Endothelial cell of umbilical vein (primary cell): Measurements from ENCODE around the gene RSRC1. TPM values are rescaled to one million over a fixed set of nuclear protein-coding genes. Genes with fewer than 3 reads are reported as not detected.

Source experiments
- BruUV-seq: library from RNA; stranded (reverse); fragments of 400-500 nt; replicated peaks from 2 replicates; lab custom pipeline; 2021; lab: Mats Ljungman, UMichigan
- CTCF ChIA-PET: fragments of 300-600, 350-600 bp; sonication (Branson Sonifier 250); formaldehyde crosslinking; loops from one replicate; lab custom pipeline; 2021; ENCODE audit warnings: antibody characterized with exemption, inconsistent platforms; lab: Charles Lee
- POLR2A ChIA-PET: fragments of 300-600, 350-600 bp; sonication (Branson Sonifier 250); formaldehyde crosslinking; loops from one replicate; lab custom pipeline; 2021; ENCODE audit warnings: antibody characterized with exemption, inconsistent platforms; lab: Charles Lee
- DNase-seq: peaks from one replicate; pipeline ENCODE4 v3.0.0-alpha.2; 2011; ENCODE audit warnings: low read depth, low spot score
- FAIRE-seq: peaks from 2 replicates; lab custom pipeline; 2011; peaks lifted over from hg19 to GRCh38; lab: Jason Lieb, UNC
- H2AFZ ChIP-seq: 2 replicates; pipeline ENCODE4 v1.6.0; 2012; ENCODE audit warnings: low read depth, low read length, control low read depth, inconsistent platforms
- H3K27ac ChIP-seq: 2 replicates; pipeline ENCODE4 v1.5.1; 2011; ENCODE audit warnings: low read depth, mild to moderate bottlenecking, control low read depth, low read length, moderate library complexity; ENCODE audit not compliant: insufficient read depth
- H3K27me3 ChIP-seq, 2 experiments: 2 replicates each; pipeline versions ENCODE4 v1.6.0 to v1.6.1; 2011; ENCODE audit warnings: low read length in 2 of 2, mixed read lengths in 1 of 2; ENCODE audit not compliant: control insufficient read depth in 2 of 2, insufficient read depth in 2 of 2
- H3K36me3 ChIP-seq, 2 experiments: 2 replicates in 1 of 2; 3 replicates in 1 of 2; pipeline ENCODE4 v1.5.1; 2011; ENCODE audit warnings: low read length in 2 of 2, mild to moderate bottlenecking in 1 of 2, moderate library complexity in 1 of 2; ENCODE audit not compliant: control insufficient read depth in 2 of 2, insufficient read depth in 2 of 2; ENCODE audit errors: extremely low read depth in 1 of 2
- H3K4me1 ChIP-seq: 3 replicates; pipeline ENCODE4 v1.5.1; 2011; ENCODE audit warnings: mild to moderate bottlenecking, low read length; ENCODE audit not compliant: control insufficient read depth, insufficient read depth; ENCODE audit errors: extremely low read depth
- H3K4me2 ChIP-seq: 2 replicates; pipeline ENCODE4 v1.6.1; 2011; ENCODE audit warnings: low read length, control low read depth, mixed read lengths; ENCODE audit not compliant: insufficient read depth
- H3K4me3 ChIP-seq, 3 experiments: fragments of 200-600 bp in 1 of 3; sonication (generic), shearing (Covaris generic) in 1 of 3; replicated peaks in 1 of 3; 2 replicates each; pipeline ENCODE4 v1.5.1; 2011 to 2016; ENCODE audit warnings: control low read depth in 3 of 3, low read length in 3 of 3, mild to moderate bottlenecking in 2 of 3, inconsistent platforms in 1 of 3, low read depth in 1 of 3, moderate library complexity in 1 of 3; ENCODE audit not compliant: insufficient read depth in 1 of 3
- H3K79me2 ChIP-seq: 2 replicates; pipeline ENCODE4 v1.6.0; 2012; ENCODE audit warnings: low read length, inconsistent platforms; ENCODE audit not compliant: control insufficient read depth, insufficient read depth
- H3K9ac ChIP-seq: replicated peaks from 2 replicates; pipeline ENCODE3; 2011; ENCODE audit warnings: low read length, control low read depth; ENCODE audit not compliant: insufficient read depth; ENCODE audit errors: extremely low read depth
- H3K9me1 ChIP-seq: replicated peaks from 3 replicates; pipeline ENCODE4 v1.6.0; 2011; ENCODE audit warnings: mild to moderate bottlenecking, low read length; ENCODE audit not compliant: control insufficient read depth, insufficient read depth; ENCODE audit errors: extremely low read depth
- H3K9me3 ChIP-seq: replicated peaks from 2 replicates; pipeline ENCODE4 v1.5.1; 2012; ENCODE audit warnings: low read length, inconsistent platforms; ENCODE audit not compliant: control insufficient read depth, insufficient read depth
- H4K20me1 ChIP-seq: replicated peaks from 2 replicates; pipeline ENCODE3; 2011; ENCODE audit warnings: mild to moderate bottlenecking, low read length; ENCODE audit not compliant: control insufficient read depth, insufficient read depth; ENCODE audit errors: extremely low read depth
- EZH2 ChIP-seq: IDR thresholded peaks from 2 replicates; pipeline ENCODE4 v1.6.1; 2012; ENCODE audit warnings: borderline replicate concordance, low read depth, mild to moderate bottlenecking, moderate library complexity, low read length, inconsistent platforms; ENCODE audit not compliant: severe bottlenecking
- FOS ChIP-seq: IDR thresholded peaks from 2 replicates; pipeline ENCODE4 v1.6.1; 2011; ENCODE audit warnings: mild to moderate bottlenecking, low read length, moderate library complexity, borderline replicate concordance; ENCODE audit not compliant: insufficient read depth
- GATA2 ChIP-seq: IDR thresholded peaks from 2 replicates; pipeline ENCODE4 v1.7.0; 2011; ENCODE audit warnings: low read depth, mild to moderate bottlenecking, moderate library complexity, mixed read lengths, low read length; ENCODE audit not compliant: insufficient read length, insufficient read depth
- JUN ChIP-seq: IDR thresholded peaks from 2 replicates; pipeline ENCODE4 v1.6.1; 2011; ENCODE audit warnings: borderline replicate concordance, low read depth; ENCODE audit not compliant: insufficient read length, insufficient read depth
- MYC ChIP-seq: IDR thresholded peaks from one replicate; pipeline ENCODE4 v1.6.1; 2011; ENCODE audit warnings: mild to moderate bottlenecking, low read depth, low read length
- POLR2A ChIP-seq: IDR thresholded peaks from 2 replicates; pipeline ENCODE4 v1.6.1; 2012; ENCODE audit warnings: low read depth, mild to moderate bottlenecking, control low read depth, low read length
- POLR2AphosphoS5 ChIP-seq: IDR thresholded peaks from 2 replicates; pipeline ENCODE4 v1.6.1; 2012; ENCODE audit warnings: low read depth, mild to moderate bottlenecking, control low read depth, low read length, moderate library complexity; ENCODE audit not compliant: insufficient read depth
- dilution Hi-C: fragments of 300-500 bp; cut with MboI; formaldehyde crosslinking; loops from one replicate; pipeline ENCODE4 v1.15.0; 2019; ENCODE audit warnings: low sequenced_read_pairs; ENCODE audit not compliant: extremely low pct_ligation_motif_present
- intact Hi-C: fragments of 100-400 bp; cut with micrococcal nuclease; formaldehyde crosslinking; loops from one replicate; pipeline ENCODE4 v1.10.0; 2022
- polyA plus RNA-seq, 4 experiments: library from polyadenylated mRNA; depleted of rRNA in 3 of 4; stranded (reverse) in 3 of 4; unstranded in 1 of 4; fragments of >200 nt; gene quantifications; 2 replicates each; pipeline versions ENCODE4 v1.2.1 to v1.2.3, GENCODE V29; 2011 to 2012; ENCODE audit warnings: missing spikeins in 1 of 4
- total RNA-seq: library from RNA; stranded (reverse); gene quantifications from 2 replicates; pipeline ENCODE4 v1.2.3, GENCODE V29; 2021
- TF ChIP-seq, protein P1 (sequence below), 2 donors: IDR thresholded peaks; 1 replicate in 1 of 2; 2 replicates in 1 of 2; pipeline ENCODE4 v1.5.1; 2011; ENCODE audit warnings: low read length in 2 of 2, mild to moderate bottlenecking in 2 of 2, moderate library complexity in 2 of 2, control low read depth in 1 of 2, inconsistent platforms in 1 of 2, low read depth in 1 of 2; ENCODE audit not compliant: insufficient read depth in 1 of 2; ENCODE audit errors: extremely low read depth in 1 of 2
- TF ChIP-seq, protein P2 (sequence below): IDR thresholded peaks from 2 replicates; pipeline ENCODE4 v1.6.1; 2011; ENCODE audit not compliant: insufficient read depth, insufficient read length

Gene RSRC1
- total and polyA plus RNA-seq, 2 donors (not counting 3 experiments of a cell fraction or from before 2014, with no cell fraction given), result 1.8 to 25.4 TPM

DNA sequence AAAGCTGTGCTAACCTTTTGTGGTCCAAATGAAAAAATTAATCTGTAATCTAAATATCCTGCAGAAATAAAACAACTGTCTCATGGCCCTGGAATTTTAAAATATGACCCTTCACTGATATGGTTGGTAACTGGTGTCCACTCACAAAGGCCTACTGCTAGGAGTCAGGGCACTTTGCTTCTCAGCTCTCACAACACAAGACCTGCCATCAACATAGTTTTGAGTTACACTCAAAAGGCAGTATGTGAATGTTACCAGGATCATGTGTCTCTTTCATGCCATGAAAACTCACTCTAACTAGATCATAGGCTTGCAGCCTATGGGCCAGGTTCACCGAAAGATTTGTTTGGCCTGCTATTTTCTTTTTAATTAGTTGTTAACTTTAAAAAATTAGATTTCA is 451.1 kb downstream of the RSRC1 start:
- dilution Hi-C loops, result no loop called here
- no peaks in the 10 kb centered on the region for H3K9me3 ChIP-seq
- no peak overlapping the region for H3K4me3 ChIP-seq
- no peaks in the 10 kb centered on the region for H3K79me2 ChIP-seq
- CTCF ChIA-PET, result interaction anchor here (1.2 to 1.3 kb wide), 2 partner anchors 16 to 83 kb away, joined by 3 read pairs; partner anchors contain the start of gene GFM1
- POLR2A ChIA-PET, result no interaction called here
- no peaks in the 10 kb centered on the region for H3K9me1 ChIP-seq
- no peak for FAIRE-seq
- no TSS peak for BruUV-seq
- no peak overlapping the region for H3K27ac ChIP-seq
- DNase-seq, result no peak
- no peak overlapping the region for H3K9ac ChIP-seq
- no peak for TF ChIP-seq POLR2AphosphoS5
- TF ChIP-seq EZH2, result no peak
- TF ChIP-seq JUN, result no peak
- TF ChIP-seq GATA2, result no peak
- no peak for TF ChIP-seq MYC
- TF ChIP-seq POLR2A, result no peak
- H3K4me2 ChIP-seq, result no peak overlapping the region
- no peaks in the 10 kb centered on the region for H3K36me3 ChIP-seq
- no peak overlapping the region for H2AFZ ChIP-seq
- intact Hi-C loops, result no loop called here
- no peaks in the 10 kb centered on the region for H3K4me1 ChIP-seq
- H3K27me3 ChIP-seq, result peaks cover 2 to 6% of the 10 kb centered on the region in 2 experiments
- no peaks in the 10 kb centered on the region for H4K20me1 ChIP-seq

DNA sequence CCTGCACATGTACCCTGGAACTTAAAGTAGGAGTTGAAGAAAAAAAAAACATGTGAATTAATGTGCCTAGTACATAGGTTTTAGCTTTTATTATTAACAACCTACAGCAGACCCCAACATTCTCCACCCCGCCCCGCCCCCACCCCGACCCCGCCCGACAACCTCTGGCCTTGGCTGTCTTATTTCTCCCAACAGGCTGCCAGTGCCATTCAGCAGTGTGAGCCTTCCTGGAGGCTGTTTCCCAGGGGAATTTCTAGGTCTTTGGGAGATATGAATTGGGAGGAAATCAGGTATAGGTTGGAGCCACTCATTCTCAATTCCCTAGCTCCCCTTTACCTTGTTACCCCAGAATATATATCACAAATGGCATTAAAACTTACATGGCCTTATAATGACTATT is 452.8 kb downstream of the RSRC1 start:
- no peak for TF ChIP-seq JUN
- no peak for TF ChIP-seq GATA2
- no peak for TF ChIP-seq MYC
- TF ChIP-seq POLR2A, result no peak
- no peak for TF ChIP-seq FOS
- TF ChIP-seq, protein P1, sequence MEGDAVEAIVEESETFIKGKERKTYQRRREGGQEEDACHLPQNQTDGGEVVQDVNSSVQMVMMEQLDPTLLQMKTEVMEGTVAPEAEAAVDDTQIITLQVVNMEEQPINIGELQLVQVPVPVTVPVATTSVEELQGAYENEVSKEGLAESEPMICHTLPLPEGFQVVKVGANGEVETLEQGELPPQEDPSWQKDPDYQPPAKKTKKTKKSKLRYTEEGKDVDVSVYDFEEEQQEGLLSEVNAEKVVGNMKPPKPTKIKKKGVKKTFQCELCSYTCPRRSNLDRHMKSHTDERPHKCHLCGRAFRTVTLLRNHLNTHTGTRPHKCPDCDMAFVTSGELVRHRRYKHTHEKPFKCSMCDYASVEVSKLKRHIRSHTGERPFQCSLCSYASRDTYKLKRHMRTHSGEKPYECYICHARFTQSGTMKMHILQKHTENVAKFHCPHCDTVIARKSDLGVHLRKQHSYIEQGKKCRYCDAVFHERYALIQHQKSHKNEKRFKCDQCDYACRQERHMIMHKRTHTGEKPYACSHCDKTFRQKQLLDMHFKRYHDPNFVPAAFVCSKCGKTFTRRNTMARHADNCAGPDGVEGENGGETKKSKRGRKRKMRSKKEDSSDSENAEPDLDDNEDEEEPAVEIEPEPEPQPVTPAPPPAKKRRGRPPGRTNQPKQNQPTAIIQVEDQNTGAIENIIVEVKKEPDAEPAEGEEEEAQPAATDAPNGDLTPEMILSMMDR (IDR thresholded peaks at IDR 0.05; ENCODE audit: extremely low read depth in 1 of 2, insufficient read depth in 1 of 2, low read depth in 1 of 2, low read length in 2 of 2), result no peak
- TF ChIP-seq, protein P2, sequence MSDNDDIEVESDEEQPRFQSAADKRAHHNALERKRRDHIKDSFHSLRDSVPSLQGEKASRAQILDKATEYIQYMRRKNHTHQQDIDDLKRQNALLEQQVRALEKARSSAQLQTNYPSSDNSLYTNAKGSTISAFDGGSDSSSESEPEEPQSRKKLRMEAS, result no peak
- no peak for TF ChIP-seq EZH2
- TF ChIP-seq POLR2AphosphoS5, result no peak
- ChIA-PET CTCF (no interaction called here), POLR2A (no interaction called here)
- H3K4me1 ChIP-seq, result no peaks in the 10 kb centered on the region
- intact Hi-C loops (no loop called here), dilution Hi-C loops (no loop called here)
- peaks cover 0 to 3% of the 10 kb centered on the region in 2 experiments for H3K27me3 ChIP-seq
- no peaks in the 10 kb centered on the region for H3K9me3 ChIP-seq
- DNase-seq (no peak), FAIRE-seq (no peak)
- H3K9me1 ChIP-seq, result no peaks in the 10 kb centered on the region
- H3K9ac ChIP-seq, result no peak overlapping the region
- H3K4me3 ChIP-seq, result no peak overlapping the region
- H4K20me1 ChIP-seq, result no peaks in the 10 kb centered on the region
- H2AFZ ChIP-seq, result no peak overlapping the region
- H3K36me3 ChIP-seq, result no peaks in the 10 kb centered on the region
- no peak overlapping the region for H3K4me2 ChIP-seq
- BruUV-seq, result no TSS peak
- no peak overlapping the region for H3K27ac ChIP-seq
- no peaks in the 10 kb centered on the region for H3K79me2 ChIP-seq
